NCI-H748 (cell line): ENCODE measurements around the gene DNAI4.
"Not testable (repeated sequence)": the region's sequence is repeated elsewhere in the genome, so short reads cannot be mapped to it uniquely, and the experiment has no call there.

ENCODE experiments used
- DNase-seq: peaks from one replicate; lab custom pipeline; 2025; ENCODE audit not compliant: unreplicated experiment; lab: John Stamatoyannopoulos, UW

Gene DNAI4, protein sequence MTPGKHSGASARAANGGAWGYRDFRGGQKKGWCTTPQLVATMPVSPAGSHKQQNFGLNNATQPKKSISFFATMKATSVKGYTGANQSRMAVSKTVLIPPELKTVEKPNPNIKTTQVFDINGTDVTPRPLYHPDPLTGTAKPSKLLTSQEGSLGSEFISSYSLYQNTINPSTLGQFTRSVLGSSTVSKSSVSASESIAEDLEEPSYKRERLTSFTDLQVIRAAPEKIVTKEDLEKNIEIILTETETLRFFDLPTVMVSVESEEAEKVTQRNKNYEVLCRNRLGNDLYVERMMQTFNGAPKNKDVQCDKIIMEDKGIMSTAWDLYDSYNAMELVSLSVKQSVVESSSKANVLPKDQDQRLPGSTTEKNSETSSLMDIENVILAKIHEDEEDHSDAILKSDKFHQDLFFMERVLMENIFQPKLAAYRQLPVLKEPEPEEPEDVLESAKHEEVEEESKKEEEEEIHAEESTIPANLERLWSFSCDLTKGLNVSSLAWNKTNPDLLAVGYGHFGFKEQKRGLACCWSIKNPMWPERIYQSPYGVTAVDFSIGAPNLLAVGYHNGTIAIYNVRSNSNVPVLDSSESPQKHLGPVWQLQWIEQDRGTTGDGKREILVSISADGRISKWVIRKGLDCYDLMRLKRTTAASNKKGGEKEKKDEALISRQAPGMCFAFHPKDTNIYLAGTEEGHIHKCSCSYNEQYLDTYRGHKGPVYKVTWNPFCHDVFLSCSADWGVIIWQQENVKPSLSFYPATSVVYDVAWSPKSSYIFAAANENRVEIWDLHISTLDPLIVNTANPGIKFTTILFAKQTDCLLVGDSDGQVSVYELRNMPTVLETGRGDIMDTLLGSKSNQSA

DNA sequence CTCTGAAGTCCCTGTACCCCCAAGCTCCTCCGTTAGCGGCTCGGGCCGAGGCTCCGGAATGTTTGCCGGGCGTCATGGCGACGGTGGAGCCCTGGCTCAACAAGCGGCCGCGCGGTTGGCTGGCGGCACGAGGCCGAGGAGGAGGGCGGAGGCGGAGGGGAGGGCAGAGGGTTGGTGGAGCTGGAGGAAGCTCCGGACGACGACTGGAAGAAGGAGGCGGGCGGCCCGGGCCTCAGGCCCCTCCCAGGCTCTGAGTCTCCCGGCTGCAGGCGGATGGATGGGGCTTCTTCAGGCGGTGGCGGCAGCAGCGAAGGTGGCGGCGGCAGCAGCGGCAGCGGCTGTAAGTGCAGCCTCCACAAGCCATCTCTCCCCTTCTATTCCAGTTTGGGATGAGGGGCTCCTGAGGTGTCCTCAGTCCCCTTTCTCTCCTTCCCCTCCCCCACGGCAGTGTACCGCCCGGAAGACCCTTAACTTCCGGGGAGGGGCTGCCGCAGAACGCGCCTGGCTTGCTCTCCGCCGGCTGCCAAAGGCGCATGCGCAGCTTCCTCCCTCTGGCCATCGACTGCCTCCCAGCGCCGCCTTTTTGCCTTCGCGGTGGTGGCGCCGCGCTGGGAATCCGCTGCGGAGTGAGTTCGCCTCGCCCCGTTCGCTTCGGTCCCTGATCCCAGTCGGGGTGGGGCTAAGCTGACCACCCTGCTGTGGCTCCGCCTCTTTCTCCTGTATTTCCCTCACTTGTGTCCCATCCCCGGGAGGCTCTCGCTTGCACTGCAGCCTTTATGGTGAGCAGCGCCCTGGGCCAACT is at the start of gene DNAI4, which contains the start of gene MIER1:
TSS of gene DNAI4 (minus strand) at position 101 of the 802 bp plus-strand sequence. CDS start at position 76, 25 bp downstream.
TSS of gene MIER1 (plus strand) at position 235 of the 802 bp plus-strand sequence. CDS start at position 274, 39 bp downstream.
- peak; percentile 99 for DNase-seq

- DNase-seq = no peak
These were observed 43.9 kb upstream of the DNAI4 start for GRCh38 chr1:66968574-66968973.

DNA sequence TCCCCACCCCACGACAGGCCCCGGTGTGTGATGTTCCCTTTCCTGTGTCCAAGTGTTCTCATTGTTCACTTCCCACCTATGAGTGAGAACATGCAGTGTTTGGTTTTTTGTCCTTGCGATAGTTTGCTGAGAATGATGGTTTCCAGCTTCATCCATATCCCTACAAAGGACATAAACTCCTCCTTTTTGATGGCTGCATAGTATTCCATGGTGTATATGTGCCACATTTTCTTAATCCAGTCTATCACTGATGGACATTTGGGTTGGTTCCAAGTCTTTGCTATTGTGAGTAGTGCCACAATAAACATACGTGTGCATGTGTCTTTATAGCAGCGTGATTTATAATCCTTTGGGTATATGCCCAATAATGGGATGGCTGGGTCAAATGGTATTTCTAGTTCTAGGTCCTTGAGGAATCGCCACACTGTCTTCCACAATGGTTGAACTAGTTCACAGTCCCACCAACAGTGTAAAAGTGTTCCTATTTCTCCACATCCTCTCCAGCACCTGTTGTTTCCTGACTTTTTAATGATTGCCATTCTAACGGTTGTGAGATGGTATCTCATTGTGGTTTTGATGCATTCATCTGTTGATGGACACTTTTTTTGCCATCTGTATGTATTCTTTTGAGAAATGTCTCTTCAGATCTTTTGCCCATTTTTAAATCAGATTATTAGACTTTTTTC is 41.7 kb upstream of the DNAI4 start:
- DNase-seq = not testable (repeated sequence)

GRCh38 chr1:66957938-66958337 is 33.3 kb upstream of the DNAI4 start:
- DNase-seq = no peak

GRCh38 chr1:66954208-66954607 is 29.6 kb upstream of the DNAI4 start:
- no peak for DNase-seq

GRCh38 chr1:66951513-66951912 is 26.9 kb upstream of the DNAI4 start:
- DNase-seq = no peak

- DNase-seq = no peak
These were observed 22.6 kb upstream of the DNAI4 start for GRCh38 chr1:66947267-66947666.

DNA sequence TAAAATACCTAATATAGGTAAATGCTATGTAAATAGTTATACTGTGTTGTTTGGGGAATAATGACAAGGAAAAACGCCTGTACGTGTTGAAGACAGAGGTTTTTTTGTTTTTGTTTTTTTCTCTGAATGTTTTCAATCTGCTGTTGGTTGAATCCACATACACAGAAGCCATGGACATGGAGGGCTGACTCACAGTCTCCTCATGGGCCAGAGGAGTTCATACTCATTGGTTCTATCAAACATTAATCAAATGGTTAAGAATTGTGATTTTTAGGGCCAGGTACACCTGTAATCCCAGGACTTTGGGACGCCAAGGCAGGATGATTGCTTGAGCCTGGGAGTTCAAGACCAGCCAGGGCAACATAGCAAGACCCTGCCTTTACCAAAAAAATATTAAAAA is 20.7 kb upstream of the DNAI4 start:
- no peak for DNase-seq

GRCh38 chr1:66944330-66945274 is 19.9 kb upstream of the DNAI4 start:
- no peak for DNase-seq

DNA sequence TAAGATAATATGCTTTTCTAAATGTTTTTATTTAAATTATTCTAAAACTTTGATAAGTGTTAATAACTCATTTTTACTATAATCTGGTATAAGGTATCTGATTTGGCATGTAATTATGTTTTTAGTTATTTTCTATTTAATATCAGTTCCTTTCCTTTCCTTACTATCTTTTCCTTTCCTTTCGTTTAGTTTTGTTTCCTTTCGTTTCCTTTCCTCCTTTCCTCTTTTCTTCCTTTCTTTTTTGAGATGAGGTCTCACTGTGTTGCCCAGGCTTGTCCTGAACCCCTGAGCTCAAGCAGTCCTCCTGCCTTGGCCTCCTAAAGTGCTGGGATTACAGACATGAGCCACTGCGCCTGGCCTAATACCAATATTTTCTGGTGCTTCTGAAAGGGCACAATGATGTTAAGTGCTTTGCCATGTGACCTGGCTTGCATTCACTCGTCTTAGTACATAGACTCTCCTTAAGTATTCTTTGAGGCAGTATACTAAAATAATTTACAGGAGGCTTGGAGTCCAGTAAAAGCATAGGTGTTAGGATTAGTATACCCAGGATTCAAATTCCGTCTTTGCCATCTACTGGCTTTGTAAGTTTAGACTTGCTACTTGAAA is 18.8 kb upstream of the DNAI4 start:
- DNase-seq = no peak

- no peak for DNase-seq
These were observed 16.3 kb upstream of the DNAI4 start for GRCh38 chr1:66940981-66941380.

GRCh38 chr1:66938613-66939012 is 14.0 kb upstream of the DNAI4 start:
- no peak for DNase-seq

GRCh38 chr1:66937529-66938234 is 13.0 kb upstream of the DNAI4 start:
- no peak for DNase-seq

GRCh38 chr1:66933887-66934700 is 9.4 kb upstream of the DNAI4 start:
- no peak for DNase-seq

- no peak for DNase-seq
These were observed 7.6 kb upstream of the DNAI4 start for GRCh38 chr1:66932291-66932690.

GRCh38 chr1:66931590-66931989 is 6.9 kb upstream of the DNAI4 start:
- DNase-seq = no peak

DNA sequence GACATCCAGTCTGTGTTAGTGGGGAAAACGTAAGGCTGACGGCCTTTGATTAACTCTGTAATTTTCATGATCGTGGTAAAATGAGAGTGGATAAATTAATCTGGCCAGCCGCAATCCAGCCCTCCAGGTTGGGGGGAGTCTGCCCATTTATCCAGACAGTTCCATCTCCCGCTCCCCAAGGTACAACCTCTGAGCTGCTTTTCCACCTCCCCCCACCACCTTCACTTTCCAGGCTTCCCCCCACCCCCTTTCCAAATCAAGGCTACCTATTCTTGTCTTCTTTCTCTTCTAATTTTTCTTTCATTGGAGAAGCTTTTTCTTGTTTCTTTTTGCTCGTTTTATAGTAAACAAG is 6.1 kb upstream of the DNAI4 start:
- DNase-seq = no peak
